OCI-LY1 (cell line): ENCODE results near the gene SIGLEC1.

Experiments used
- H2AFZ ChIP-seq: fragments of 200-600 bp; sonication (generic), shearing (Covaris generic); 2 replicates; pipeline ENCODE4 v1.6.0; 2014; ENCODE audit warnings: antibody characterized with exemption, mild to moderate bottlenecking, low read length
- H3F3A ChIP-seq: fragments of 200-600 bp; sonication (generic), shearing (Covaris generic); 2 replicates; pipeline ENCODE4 v1.6.0; 2014; ENCODE audit warnings: mild to moderate bottlenecking, antibody characterized with exemption, low read length, moderate library complexity; ENCODE audit not compliant: insufficient read depth
- H3K27ac ChIP-seq: fragments of 200-600 bp; sonication (generic); 2 replicates; pipeline ENCODE4 v1.5.1; 2014; ENCODE audit warnings: low read length, mixed run types, mild to moderate bottlenecking, low read depth; ENCODE audit not compliant: poor library complexity, severe bottlenecking
- H3K27me3 ChIP-seq: fragments of 200-600 bp; sonication (generic); 2 replicates; pipeline ENCODE4 v1.6.0; 2014; ENCODE audit warnings: antibody characterized with exemption, mild to moderate bottlenecking, low read length, moderate library complexity; ENCODE audit not compliant: insufficient read depth
- H3K36me3 ChIP-seq: fragments of 200-600 bp; sonication (generic); 2 replicates; pipeline ENCODE4 v1.6.1; 2014; ENCODE audit warnings: mild to moderate bottlenecking, antibody characterized with exemption, low read length, moderate library complexity, mixed read lengths; ENCODE audit not compliant: insufficient read depth
- H3K4me1 ChIP-seq: fragments of 200-600 bp; sonication (generic); 2 replicates; pipeline ENCODE4 v1.5.1; 2014; ENCODE audit warnings: mild to moderate bottlenecking, low read length, moderate library complexity; ENCODE audit not compliant: insufficient read depth, severe bottlenecking
- H3K4me2 ChIP-seq: fragments of 200-600 bp; sonication (generic), shearing (Covaris generic); 2 replicates; pipeline ENCODE4 v1.6.1; 2014; ENCODE audit warnings: low read length
- H3K4me3 ChIP-seq: fragments of 200-600 bp; sonication (generic); 2 replicates; pipeline ENCODE4 v1.5.1; 2014; ENCODE audit warnings: low read length, low read depth, mild to moderate bottlenecking, mixed read lengths; ENCODE audit not compliant: poor library complexity, severe bottlenecking
- H3K79me2 ChIP-seq: fragments of 200-600 bp; shearing (Covaris generic); 2 replicates; pipeline ENCODE4 v1.6.1; 2016; ENCODE audit warnings: mixed run types, low read length, mixed read lengths; ENCODE audit not compliant: insufficient read depth
- H3K9ac ChIP-seq: fragments of 200-600 bp; sonication (generic), shearing (Covaris generic); 2 replicates; pipeline ENCODE4 v1.6.1; 2014; ENCODE audit warnings: mild to moderate bottlenecking, low read length, mixed read lengths
- H3K9me2 ChIP-seq: fragments of 200-600 bp; sonication (generic), shearing (Covaris generic); 2 replicates; pipeline ENCODE4 v1.6.1; 2014; ENCODE audit warnings: low read depth, mild to moderate bottlenecking, low read length, mixed read lengths
- H3K9me3 ChIP-seq: fragments of 200-600 bp; shearing (Covaris generic); 2 replicates; pipeline ENCODE4 v1.6.1; 2014; ENCODE audit warnings: low read length, mixed read lengths
- H4K20me1 ChIP-seq: fragments of 200-600 bp; sonication (generic), shearing (Covaris generic); 2 replicates; pipeline ENCODE4 v1.6.0; 2016; ENCODE audit warnings: mild to moderate bottlenecking, low read length; ENCODE audit not compliant: insufficient read depth
- EZH2 ChIP-seq: fragments of 200-600 bp; sonication (generic), shearing (Covaris generic); IDR thresholded peaks from 2 replicates; pipeline ENCODE4 v1.8.0; 2017; ENCODE audit warnings: borderline replicate concordance, mixed run types, mild to moderate bottlenecking, antibody characterized with exemption, low read length, moderate library complexity, mixed read lengths
- TF ChIP-seq, protein P1 (sequence below): fragments of 200-600 bp; sonication (generic), shearing (Covaris generic); IDR thresholded peaks from 2 replicates; pipeline ENCODE4 v1.5.1; 2017; ENCODE audit warnings: mild to moderate bottlenecking, antibody characterized with exemption, low read length, moderate library complexity, mixed read lengths

The SIGLEC1 gene

DNA sequence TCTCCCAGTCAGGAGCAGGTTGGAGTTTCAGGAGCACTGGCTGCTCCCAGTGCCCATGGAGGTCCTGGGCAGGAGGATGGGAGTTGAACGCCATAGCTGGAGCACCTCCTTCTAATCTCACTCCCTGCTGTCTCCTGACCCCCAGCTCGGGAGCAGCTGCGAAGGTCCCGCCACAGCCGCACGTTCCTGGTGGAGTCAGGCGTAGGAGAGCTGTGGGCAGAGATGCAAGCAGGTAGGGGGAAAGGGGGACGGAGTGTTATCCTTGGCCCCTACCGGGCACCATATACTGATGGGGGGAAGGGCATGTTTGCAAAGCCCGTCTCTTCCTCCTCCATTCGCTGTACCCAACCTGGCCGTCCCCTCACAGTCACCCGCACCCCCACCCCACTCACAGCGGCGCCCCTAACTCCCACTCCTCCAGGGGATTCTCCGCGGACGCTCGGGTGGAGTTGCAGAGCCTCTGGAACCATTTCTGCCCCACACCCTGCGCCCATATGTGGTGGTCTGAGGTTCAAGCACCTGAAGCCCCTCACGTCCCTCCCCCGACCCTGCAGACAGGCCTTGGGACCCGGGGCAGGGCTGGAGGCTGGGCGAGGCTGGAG is 36.8 kb upstream of the SIGLEC1 start:
- Histone ChIP-seq H3K4me3 (no peak overlapping the region), H3K9me3 (no peaks in the 10 kb centered on the region), H3K27ac (no peak overlapping the region), H3K4me1 (no peaks in the 10 kb centered on the region), H4K20me1 (no peaks in the 10 kb centered on the region), H3K9me2 (no peaks in the 10 kb centered on the region), H3K27me3 (peaks cover 6% of the 10 kb centered on the region; the same call in 1 of the 2 replicates), H3K79me2 (no peaks in the 10 kb centered on the region), H3K9ac (no peak overlapping the region), H3K4me2 (no peak overlapping the region), H3K36me3 (no peaks in the 10 kb centered on the region; the same call in 1 of the 2 replicates), H2AFZ (no peak overlapping the region), H3F3A (no peaks in the 10 kb centered on the region)
- TF ChIP-seq, protein P1, sequence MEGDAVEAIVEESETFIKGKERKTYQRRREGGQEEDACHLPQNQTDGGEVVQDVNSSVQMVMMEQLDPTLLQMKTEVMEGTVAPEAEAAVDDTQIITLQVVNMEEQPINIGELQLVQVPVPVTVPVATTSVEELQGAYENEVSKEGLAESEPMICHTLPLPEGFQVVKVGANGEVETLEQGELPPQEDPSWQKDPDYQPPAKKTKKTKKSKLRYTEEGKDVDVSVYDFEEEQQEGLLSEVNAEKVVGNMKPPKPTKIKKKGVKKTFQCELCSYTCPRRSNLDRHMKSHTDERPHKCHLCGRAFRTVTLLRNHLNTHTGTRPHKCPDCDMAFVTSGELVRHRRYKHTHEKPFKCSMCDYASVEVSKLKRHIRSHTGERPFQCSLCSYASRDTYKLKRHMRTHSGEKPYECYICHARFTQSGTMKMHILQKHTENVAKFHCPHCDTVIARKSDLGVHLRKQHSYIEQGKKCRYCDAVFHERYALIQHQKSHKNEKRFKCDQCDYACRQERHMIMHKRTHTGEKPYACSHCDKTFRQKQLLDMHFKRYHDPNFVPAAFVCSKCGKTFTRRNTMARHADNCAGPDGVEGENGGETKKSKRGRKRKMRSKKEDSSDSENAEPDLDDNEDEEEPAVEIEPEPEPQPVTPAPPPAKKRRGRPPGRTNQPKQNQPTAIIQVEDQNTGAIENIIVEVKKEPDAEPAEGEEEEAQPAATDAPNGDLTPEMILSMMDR: no peak
- no peak for TF ChIP-seq EZH2

DNA sequence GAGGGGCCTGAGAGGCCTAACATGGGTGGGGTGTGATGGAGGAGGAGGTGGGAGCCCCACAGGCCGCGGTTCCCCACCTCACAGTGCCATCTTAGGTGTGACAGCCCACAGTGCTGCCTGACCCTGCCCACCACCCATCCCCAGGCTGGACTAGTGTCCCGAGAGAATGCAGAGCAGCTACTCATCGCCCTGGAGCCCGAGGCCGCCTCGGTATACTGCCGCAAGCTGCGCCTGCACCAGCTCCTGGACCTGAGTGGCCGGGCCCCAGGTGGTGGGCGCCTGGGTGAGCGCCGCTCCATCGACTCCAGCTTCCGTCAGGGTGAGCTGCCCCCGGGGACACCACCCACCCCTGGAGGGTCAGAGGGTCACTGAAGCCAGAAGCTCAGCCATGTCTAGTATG is 35.7 kb upstream of the SIGLEC1 start:
- Histone ChIP-seq H2AFZ (no peak overlapping the region), H3K27me3 (peaks cover 10% of the 10 kb centered on the region; the same call in 1 of the 2 replicates)
- TF ChIP-seq, protein P1: no peak
- TF ChIP-seq EZH2: no peak

DNA sequence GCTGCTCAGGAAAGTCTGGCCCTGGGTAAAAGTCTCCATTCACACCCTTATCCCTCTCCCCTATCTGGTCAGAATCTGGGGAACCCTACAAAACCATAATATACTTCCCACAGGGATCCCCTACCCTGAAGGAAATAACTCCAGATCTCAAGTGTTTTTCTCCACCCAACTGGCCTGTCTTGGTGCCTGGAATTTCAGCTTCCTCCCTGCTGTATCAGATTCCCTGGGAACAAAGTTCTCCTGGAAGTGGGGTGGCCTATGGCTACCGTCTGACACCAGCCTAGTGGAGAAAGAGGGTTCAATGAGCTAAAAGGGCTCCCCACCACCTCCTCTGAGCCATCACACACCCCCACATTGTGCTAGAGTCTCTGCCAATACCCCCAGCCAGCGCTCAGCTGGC is 35.1 kb upstream of the SIGLEC1 start:
- no peaks in the 10 kb centered on the region for H4K20me1 ChIP-seq
- H3K9me3 ChIP-seq: no peaks in the 10 kb centered on the region
- no peaks in the 10 kb centered on the region for H3K9me2 ChIP-seq
- H3K79me2 ChIP-seq: no peaks in the 10 kb centered on the region
- H3K4me2 ChIP-seq: no peak overlapping the region
- H3K4me3 ChIP-seq: no peak overlapping the region
- peaks cover 10% of the 10 kb centered on the region; the same call in 1 of the 2 replicates for H3K27me3 ChIP-seq
- no peak overlapping the region for H3K9ac ChIP-seq
- no peak overlapping the region for H3K27ac ChIP-seq
- no peak overlapping the region for H2AFZ ChIP-seq
- TF ChIP-seq, protein P1: no peak
- TF ChIP-seq EZH2: no peak
- no peaks in the 10 kb centered on the region for H3K4me1 ChIP-seq
- H3F3A ChIP-seq: no peaks in the 10 kb centered on the region
- no peaks in the 10 kb centered on the region; the same call in 1 of the 2 replicates for H3K36me3 ChIP-seq

More for the DNA sequence above, 35.7 kb upstream of the SIGLEC1 start:
- Histone ChIP-seq H3K79me2 (no peaks in the 10 kb centered on the region), H3K9me2 (no peaks in the 10 kb centered on the region), H3K9ac (no peak overlapping the region), H3K4me2 (no peak overlapping the region), H3K4me3 (no peak overlapping the region), H3F3A (no peaks in the 10 kb centered on the region), H3K4me1 (no peaks in the 10 kb centered on the region), H4K20me1 (no peaks in the 10 kb centered on the region), H3K27ac (no peak overlapping the region), H3K9me3 (no peaks in the 10 kb centered on the region), H3K36me3 (no peaks in the 10 kb centered on the region; the same call in 1 of the 2 replicates)
